HG02943 (cell line): ENCODE measurements around the gene CD6.

Source experiments
- ATAC-seq: cut with Tn5 transposase; IDR thresholded peaks from one replicate; pipeline ENCODE4 v1.9.1; 2021; ENCODE audit warnings: mild to moderate bottlenecking, low read depth, moderate library complexity; ENCODE audit not compliant: unreplicated experiment

CD6 gene

DNA sequence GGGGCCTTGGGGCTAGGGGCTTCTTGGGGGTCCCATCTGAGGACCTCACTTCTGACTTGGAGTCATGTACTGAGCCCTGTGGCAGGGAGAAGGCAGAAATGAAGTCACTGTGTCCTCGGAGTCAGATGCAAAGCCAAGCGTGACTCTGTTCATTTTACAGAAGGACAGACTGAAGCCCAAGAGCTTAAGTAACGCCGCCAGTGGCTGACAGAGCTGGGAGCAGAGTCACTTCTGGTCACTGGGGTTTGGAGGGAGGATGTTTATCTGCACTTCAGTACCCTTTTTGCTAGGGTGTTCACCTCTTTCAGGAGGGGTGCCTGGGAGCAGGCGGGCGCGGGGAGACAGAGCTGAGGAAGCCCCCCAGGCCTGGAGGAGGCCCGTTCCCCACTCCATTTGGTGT is 10.7 kb downstream of the CD6 start:
- ATAC-seq: no peak

DNA sequence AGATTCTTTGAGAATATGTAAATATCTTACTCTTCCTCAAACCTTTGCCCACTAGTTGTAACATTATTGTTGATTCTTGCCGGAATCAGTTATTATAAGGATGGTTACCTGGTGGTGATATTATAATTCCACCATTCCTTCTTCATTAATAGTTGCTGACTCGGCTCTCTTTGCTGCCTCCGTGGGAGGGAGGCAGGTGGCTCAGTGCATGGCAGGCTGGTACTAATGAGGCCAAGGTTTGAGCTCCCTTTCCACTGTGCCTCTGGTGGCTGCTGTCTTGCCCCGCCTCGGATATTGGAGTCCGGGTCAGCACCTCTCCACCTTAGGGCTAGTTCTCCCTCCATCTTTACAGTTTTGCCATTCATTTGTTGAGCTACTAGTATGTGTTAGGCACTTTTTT is 12.7 kb downstream of the CD6 start:
- no peak for ATAC-seq

DNA sequence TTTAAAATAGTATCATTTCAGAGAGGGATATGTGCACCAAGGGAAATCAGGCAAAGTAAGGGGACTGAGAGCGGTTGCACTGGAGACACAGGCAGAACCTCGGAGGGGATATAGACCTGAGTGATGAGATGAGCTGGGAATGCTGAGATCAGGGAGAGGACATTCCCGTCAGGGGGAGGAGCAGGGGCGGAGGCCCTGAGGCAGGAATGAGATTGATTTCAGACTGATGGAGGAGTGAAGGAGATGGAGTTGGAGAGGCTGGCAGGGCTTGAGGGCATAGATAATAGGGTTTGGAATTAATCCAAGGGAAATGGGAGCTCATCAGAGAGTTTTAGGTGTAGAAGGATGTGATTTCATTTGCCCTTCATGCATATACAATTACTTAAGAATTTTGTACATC is 13.2 kb downstream of the CD6 start:
- ATAC-seq: no peak

DNA sequence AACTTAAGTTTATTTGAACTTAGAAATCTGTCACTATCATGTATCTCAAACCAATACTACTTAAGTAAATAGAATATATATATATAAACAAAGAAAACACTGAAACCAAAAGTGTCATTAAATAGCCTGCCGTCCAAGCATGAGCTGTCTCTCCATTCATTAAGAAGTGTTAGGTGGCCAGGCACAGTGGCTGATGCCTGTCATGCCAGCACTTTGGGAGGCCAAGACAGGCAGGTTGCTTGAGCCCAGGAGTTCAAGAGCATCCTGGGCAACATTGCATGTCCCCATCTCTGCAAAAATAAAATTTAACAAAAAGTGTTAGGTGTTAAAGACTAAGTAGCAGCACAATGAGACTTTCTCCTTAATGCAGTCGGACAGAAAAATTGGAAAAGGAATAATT is 14.0 kb downstream of the CD6 start:
- ATAC-seq: no peak

DNA sequence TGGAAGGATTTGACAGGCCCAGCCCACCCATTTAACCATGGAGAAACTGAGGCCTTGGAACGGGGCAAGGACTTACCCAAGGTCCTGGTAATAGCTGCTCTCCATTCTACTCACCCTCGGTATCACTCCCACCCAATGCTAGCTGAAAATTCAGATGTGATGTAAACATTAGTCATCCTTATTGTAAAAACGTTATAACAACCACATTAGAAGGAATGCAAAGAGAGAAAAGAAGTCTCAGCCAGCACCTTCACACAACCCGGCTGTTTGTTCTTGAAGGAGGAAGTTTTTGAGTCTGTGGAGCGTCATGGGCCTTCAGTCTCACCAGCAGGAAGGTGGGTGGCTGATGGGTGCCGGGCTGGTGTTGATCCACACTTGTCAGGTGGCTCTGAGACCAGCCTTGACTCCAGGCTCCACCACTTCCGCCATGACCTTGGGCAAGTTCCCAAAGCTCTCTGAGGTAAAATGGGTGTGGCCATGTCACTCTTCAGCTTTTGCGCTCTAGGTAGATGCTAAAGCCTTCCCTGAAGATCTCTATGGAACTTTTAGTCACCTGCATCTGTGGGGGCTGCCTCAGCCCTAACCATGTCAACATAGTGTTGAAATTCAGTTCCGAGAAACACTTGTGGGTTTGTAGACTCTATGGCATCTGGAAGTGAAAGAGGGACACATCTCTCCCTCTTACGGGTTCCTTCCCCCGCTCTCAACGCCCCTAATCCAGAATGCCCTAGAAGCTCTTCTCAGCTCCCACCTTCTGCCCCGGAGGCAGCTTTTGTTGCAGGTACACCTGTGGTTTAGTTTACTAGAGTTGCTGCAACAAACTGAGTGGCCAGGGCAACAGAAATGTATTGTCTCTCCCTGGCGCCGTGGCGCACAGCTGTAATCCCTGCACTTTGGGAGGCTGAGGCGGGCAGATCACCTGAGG is 14.8 kb downstream of the CD6 start:
- no peak for ATAC-seq

DNA sequence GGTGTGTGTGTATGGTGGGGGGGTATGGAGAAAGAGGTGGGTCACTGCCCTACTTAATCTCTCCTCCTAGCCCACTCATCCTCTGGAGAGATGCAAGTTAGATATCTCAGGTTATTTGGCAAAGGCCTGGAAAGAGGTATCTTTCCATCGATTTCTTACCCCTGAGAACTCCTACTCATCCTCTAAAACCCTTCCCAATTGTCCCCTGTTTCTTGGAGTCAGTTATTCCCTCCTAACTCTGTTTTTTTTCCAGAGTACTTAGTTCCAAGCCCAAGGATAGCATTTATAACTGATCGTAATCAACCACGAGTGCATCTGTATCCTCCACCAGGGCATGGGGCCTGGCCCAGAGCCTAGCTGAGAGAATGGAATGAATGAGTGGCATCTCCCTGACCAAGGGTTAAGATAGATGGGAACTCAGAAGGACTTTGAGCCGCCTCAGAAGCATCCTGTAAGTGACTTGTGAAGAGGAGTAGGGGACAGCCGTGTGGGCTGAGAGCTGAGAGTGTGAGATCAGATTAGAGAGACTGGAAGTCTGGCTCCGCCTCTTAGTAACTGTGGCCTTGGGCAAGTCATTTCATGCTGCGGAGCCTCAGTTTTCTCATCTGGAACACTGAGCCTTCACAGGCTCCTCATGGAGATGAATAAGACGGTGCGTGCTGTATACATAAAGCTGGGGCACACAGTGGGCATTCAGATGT is 16.2 kb downstream of the CD6 start:
- ATAC-seq: no peak

DNA sequence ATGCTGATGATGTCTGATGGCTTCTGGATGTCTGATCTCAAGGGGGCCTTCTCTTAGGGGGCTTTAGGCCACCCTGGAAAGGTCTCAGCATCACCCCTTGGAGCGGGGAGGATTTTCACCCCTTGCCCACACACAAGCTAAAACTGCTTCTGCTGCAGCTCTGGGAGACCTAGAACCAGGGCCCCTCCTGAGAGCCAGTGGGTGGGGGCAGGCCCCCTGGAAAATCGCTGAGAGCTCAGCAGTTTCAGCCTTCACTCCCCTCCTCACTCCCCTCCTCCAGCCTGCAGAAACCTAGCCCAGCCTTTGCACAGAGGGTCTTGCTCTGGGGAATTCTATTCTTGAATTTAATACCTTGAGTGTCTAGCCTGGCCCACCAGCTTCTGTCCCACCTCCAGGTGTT is 17.2 kb downstream of the CD6 start:
- no peak for ATAC-seq

DNA sequence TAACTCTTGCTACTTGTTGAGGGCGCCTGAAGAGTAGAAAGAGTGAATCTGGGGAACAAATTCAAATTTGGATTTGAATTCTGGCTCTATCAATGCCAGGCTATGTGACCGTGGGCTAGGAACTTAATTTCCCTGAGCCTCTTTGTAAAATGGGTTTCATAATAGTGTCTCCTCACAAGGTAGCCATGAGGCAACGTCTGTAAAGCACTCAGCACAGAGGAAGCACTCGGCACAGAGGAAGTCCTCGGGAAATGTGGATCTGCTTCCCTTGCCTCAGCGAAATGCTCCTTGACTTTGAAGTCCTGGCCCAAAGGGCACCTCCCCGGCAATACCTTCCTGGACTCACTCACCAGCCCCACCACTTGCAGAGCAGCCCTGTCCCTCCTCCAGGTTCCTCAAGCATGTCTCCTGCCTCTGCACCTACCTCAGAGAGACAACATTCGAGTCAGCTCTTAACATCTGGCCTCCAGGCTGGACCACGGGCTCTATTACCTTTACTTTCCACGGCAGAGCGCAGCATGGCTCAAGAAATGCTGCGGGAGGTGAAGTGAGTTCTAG is 17.7 kb downstream of the CD6 start:
- no peak for ATAC-seq

DNA sequence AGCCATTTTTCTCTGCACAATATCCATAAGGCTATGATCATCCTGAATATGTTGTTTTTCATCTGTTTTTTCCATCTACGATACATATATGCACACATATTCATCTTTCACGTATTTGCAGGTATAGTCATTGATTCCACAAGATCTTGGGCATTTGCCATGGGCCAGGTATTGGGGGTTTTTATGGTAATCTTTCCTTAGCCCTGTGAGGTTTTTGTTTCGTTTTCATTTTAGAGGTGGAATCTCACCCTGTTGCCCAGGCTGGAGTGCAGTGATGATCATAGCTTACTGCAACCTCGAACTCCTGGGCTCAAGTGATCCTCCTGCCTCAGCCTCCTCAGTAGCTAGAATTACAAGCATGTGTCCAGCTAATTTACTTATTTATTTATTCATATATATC is 20.0 kb downstream of the CD6 start:
- ATAC-seq: no peak

DNA sequence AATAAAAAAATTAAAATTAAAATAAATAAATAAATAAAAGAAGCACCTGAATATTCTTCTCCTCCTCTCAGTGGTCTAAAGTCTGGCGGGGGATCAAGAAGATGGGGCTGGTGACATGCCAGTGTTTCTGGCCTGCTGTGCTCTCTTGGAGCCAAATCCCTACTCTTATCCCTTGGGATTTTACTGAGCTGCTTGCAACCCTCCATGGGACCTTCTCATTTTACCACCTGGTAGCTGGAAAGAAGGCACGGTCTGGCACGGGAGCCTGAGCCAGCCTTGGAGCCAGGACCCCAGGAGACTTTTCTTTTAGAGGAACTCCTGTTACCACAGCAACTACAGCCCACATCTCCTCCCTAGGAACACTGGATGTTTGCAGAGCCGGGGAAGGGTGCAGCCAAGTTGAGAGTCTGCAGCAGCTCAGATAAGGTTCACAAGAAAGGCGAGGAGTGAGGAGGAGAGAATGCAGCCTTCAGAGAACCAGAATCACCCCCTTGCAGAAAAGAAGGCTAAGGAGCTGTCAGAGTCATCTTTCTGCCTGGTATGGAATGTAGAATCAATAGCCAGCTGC is 21.4 kb downstream of the CD6 start:
- ATAC-seq: no peak

DNA sequence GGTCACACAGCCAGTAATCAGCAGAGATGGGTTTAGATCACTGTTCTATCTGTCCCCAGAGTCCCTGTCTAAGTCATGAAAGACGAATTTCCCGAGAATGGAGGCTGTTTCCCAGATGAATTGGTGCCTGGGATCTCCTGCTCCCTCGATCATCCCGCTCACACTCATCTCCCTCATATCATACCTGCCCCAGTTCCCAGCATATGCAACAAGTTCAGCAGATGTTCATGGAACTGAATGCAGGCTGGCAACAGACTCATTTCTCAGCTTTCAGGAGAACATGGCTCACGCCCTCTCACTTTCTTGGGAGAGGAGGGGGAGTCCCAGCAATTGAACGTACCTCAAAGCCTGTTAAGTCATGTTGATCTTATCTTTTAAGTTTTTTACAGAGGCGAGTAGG is 22.1 kb downstream of the CD6 start:
- no peak for ATAC-seq

DNA sequence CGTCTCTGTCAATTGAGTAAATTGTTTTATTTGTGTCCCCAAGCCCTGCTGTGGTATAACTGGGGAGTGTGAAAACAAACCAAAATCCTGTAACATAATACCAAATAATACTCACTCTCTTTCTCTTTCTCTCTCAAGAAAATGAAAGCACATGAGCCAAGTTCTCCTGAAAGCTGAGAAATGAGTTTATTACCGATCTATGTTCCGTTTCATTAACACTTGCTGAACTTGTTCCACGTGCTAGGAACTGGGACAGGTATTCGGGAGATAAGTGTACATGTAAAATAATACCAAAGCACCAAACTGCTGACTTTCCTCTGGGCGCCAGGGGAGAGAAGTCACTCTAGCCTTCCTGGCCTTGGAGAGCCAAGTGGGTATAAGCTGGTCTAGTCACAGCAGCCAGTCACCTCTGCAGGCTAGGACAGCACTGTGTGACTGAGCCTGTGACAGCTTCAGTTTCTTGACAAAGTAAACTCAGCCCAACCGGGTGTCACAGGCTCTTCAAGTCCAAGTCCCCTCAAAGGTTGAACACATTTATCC is 23.1 kb downstream of the CD6 start:
- ATAC-seq: no peak

DNA sequence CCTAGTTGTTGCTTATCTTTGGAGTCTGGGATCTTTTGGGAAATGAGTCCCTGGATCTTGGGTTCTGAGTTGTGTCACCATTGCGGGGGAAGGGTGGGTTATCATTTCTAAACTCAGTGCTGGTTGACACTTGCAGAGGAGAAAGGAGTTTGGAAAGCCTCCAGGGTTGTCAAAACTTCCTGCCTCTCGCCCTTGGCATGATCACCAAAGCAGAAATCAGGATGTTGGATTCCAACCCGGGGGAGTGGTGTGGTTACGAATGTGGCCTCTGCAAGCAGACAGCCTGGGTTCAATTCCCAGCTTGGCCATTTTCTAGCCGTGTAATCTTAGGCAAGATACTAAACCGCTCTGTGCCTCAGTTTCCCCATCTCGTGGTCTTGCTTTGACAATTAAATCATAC is 24.3 kb downstream of the CD6 start:
- ATAC-seq: no peak

DNA sequence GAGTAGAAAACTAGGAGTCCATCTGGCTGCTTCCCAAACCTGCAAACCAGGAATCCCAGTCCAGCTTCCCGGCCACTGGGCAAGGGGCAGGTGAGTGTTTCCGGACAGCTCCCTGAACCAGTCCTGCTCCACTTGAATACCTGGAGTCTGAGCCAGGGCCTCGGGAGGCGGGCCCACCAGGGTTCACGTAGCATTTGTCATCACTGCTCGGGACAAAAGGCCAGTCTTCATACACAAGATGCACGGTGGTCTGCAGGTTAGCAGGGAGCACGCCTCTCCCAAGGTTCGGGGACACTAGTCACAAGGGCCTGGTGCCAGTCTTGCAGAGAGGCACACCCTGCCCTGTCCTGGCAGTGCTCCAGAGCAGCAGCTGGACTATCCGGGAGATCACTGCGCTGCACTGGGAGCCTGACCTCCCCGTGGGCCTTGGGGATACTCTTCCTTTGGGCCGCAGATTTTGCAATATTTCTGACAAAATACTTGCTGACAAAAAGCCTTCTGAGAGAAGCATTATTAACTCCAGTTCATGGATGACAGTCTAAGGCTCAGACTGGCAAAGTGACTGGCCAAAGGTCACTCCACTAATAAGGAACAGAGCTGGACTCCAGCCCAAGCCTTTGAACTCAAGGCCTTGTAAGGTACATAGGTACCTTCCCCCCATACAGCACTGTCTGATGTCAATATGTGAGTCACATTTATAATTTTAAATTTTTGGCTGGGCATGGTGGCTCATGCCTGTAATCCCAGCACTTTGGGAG is 25.1 kb downstream of the CD6 start:
- no peak for ATAC-seq

DNA sequence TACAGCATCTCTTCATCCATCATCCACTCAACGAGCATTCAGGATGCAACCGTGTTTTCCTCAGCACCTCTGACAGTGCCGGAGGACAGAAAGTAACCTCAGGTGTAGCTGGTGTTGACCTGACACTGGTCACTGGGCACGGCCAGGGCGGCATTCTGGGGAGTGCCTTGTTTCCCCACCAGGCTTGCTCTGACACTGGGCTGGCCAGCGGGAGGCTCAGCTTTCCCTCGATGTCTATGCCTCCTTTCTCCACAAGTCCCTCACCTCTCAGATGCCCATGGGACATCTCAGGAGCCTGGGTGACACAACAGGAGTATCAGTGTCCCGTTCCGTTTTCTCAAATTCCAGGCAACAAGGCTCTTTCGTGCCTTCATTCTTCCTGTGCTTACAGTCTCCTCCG is 28.9 kb downstream of the CD6 start:
- no peak for ATAC-seq

DNA sequence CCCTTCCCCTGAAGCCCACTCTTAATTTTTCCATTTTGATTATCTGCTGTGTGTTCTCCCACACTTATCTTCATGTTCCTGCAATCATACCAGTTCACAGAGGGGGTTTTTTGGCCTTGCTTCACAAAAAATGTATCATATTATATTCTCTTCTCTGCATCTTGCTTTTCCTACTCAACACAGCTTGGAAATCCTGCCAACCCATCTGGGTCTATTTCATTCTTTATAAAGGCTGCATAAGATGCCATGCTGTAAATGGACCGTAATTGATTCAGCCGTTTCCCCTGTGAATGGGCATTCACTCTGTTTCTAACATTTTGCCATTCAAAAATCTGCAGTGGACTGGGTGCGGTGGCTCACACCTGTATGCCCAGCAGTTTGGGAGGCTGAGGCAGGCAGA is 30.5 kb downstream of the CD6 start:
- ATAC-seq: no peak

DNA sequence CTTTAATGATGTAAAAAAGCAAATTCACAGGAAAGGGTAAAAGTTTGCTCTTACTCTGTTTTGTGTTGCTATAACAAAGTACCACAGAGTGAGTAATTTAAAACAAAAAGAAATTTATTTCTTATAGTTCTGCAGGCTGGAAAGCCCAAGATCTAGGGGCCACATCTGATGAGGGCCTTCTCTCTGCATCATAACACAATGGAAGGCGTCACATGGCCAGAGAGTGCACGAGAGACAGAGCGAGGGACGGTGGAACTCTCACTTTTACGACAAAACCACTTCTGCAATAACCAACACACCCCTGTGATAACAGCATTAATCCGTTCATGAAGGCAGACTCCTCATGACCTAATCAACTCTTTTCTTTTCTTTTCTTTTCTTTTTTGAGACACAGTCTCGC is 31.1 kb downstream of the CD6 start:
- ATAC-seq: no peak

DNA sequence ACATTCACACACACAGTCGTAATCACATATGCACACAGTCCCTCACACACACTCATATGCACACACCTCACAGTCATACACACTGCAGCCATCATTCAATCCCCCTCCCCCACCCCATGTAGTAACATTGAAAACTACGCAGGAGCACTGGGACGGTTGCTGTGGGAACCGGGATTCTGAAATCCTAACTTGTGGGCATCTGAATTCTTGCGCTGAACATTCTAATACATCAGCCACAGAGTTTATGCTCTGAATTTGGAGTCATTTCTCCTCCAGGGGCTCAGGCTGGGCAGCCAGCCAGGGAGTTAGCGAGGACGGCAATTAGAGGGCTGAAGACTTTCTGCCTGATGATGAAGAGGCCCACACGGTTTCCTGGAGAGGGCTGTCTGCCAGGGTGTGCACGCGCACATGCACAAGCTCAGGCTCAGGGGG is 32.7 kb downstream of the CD6 start:
- ATAC-seq: no peak

DNA sequence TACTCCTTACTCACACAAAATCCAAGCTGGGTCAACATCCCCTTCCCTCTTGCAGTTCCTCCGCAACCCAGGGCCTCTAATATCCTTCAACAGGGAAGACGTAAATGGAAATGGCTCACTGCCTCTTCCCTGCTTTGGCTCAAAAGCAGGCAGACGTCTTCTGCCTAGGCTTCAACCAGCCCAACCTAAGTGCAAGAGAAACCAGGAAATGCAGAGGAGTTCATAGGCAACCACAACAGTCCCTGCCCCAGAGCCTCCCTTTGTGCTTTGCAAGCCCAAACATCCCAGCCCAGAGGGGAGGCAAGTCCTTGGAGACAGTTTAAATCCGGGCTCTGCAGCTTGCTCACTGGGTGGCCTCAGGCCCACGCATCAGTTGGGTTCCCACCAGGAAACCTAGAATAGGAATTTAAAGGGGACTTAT is 33.3 kb downstream of the CD6 start:
- ATAC-seq: no peak

DNA sequence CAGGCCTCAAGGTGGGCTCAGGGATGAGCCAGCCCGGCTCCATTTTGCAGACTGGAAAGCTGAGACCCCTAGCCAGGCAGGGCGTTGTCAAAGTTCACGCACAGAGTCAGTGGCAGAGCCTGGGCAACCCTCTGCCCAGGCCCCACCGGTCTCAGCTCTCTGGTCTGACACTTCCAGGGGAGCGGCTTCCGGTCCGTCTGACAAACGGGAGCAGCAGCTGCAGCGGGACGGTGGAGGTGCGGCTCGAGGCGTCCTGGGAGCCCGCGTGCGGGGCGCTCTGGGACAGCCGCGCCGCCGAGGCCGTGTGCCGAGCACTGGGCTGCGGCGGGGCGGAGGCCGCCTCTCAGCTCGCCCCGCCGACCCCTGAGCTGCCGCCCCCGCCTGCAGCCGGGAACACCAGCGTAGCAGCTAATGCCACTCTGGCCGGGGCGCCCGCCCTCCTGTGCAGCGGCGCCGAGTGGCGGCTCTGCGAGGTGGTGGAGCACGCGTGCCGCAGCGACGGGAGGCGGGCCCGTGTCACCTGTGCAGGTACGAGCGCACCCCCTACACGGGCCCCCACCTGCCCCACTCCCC is 36.0 kb downstream of the CD6 start:
- no peak for ATAC-seq
